ENCODE measurements around the gene SEC14L2. TPM values are rescaled to one million over a fixed set of nuclear protein-coding genes. Genes with fewer than 3 reads are reported as not detected.
A peak's percentile ranks its signal among the peaks of the same experiment; 100 is the strongest.

SEC14L2 gene
- total and polyA plus RNA-seq, 10 of the 15 experiments (the other 5 are each of a cell fraction or from before 2014, with no cell fraction given) = 0.08 to 4.0 (median 0.48) TPM

- no peak for DNase-seq (ENCODE audit: low read depth, low spot score)
- BruUV-seq (replicated peaks) = no TSS peak
- WGBS (ENCODE audit: insufficient coverage, insufficient replicate concordance, low lambda C conversion rate, missing lambda C conversion rate) = 88% methylated on average over 8 of the region's 8 CpGs
- H3K9ac ChIP-seq (ENCODE audit: control insufficient read depth, insufficient read depth, low read length) = peak overlapping the region; percentile 87
- H3K79me2 ChIP-seq (ENCODE audit: control insufficient read depth, insufficient read depth, low read length) = peaks cover 43% of the 10 kb centered on the region
- no peaks in the 10 kb centered on the region for H3K9me3 ChIP-seq (replicated peaks; ENCODE audit: control insufficient read depth, insufficient read depth, low read length)
- no peaks in the 10 kb centered on the region for H4K20me1 ChIP-seq (ENCODE audit: control insufficient read depth, insufficient read depth)
- peaks cover 0 to 17% of the 10 kb centered on the region in 2 experiments; a peak in 1 of 4 replicates for H3K36me3 ChIP-seq (ENCODE audit: control insufficient read depth in 2 of 2, insufficient read depth in 2 of 2, low read length in 1 of 2)
- ChIA-PET CTCF (interaction anchor here (0.7 to 7.5 kb wide), 11 partner anchors 9 to 185 kb away, joined by 3 to 172 read pairs (median 7); partner anchors contain the start of genes CASTOR1, SEC14L2 and TCN2), SMC1A (ENCODE audit: uncharacterized antibody, unreplicated experiment) (interaction anchor here (0.5 to 6.0 kb wide), 15 partner anchors 9 to 169 kb away, joined by 3 to 69 read pairs (median 4); partner anchors contain the start of genes RNF215 and SEC14L2), RAD21 (ENCODE audit: unreplicated experiment) (interaction anchor here (1.1 to 7.3 kb wide), 3 partner anchors 19 to 133 kb away, joined by 3 to 137 read pairs (median 64); partner anchors contain the start of genes CASTOR1, RNF215 and SEC14L2), POLR2A (interaction anchor here (0.7 to 6.4 kb wide), 7 partner anchors 11 to 114 kb away, joined by 4 to 60 read pairs (median 13); partner anchors contain the start of genes SEC14L2 and TBC1D10A)
- H3K4me2 ChIP-seq (ENCODE audit: control insufficient read depth, insufficient read depth) = peak overlapping the region; percentile 83
- peaks cover 22% of the 10 kb centered on the region for H3K4me1 ChIP-seq (ENCODE audit: control insufficient read depth, insufficient read depth, low read length)
- H2AFZ ChIP-seq (ENCODE audit: control insufficient read depth, low read depth, low read length) = no peak overlapping the region
- ATAC-seq = no peak
- no peaks in the 10 kb centered on the region for H3K27me3 ChIP-seq (replicated peaks in 1 of 2; ENCODE audit: control insufficient read depth in 2 of 2, insufficient read depth in 2 of 2, low read length in 1 of 2)
- peak overlapping the region; percentile 86 for H3K4me3 ChIP-seq
- intact Hi-C loops (cut with micrococcal nuclease; ENCODE audit: unreplicated experiment) = no loop called here
- TF ChIP-seq, protein P1, sequence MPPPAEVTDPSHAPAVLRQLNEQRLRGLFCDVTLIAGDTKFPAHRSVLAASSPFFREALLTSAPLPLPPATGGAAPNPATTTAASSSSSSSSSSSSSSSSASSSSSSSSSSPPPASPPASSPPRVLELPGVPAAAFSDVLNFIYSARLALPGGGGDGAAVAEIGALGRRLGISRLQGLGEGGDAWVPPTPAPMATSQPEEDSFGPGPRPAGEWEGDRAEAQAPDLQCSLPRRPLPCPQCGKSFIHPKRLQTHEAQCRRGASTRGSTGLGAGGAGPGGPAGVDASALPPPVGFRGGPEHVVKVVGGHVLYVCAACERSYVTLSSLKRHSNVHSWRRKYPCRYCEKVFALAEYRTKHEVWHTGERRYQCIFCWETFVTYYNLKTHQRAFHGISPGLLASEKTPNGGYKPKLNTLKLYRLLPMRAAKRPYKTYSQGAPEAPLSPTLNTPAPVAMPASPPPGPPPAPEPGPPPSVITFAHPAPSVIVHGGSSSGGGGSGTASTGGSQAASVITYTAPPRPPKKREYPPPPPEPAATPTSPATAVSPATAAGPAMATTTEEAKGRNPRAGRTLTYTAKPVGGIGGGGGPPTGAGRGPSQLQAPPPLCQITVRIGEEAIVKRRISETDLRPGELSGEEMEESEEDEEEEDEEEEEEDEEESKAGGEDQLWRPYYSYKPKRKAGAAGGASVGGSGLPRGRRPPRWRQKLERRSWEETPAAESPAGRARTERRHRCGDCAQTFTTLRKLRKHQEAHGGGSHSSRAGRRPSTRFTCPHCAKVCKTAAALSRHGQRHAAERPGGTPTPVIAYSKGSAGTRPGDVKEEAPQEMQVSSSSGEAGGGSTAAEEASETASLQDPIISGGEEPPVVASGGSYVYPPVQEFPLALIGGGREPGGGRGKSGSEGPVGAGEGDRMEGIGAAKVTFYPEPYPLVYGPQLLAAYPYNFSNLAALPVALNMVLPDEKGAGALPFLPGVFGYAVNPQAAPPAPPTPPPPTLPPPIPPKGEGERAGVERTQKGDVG (CRISPR knock-in tag; IDR thresholded peaks at IDR 0.05) = no peak
- TF ChIP-seq ZZZ3 (IDR thresholded peaks at IDR 0.05; ENCODE audit: control insufficient read depth, insufficient read length, low read depth) = no peak
- no peak for TF ChIP-seq ZBTB40 (IDR thresholded peaks at IDR 0.05; ENCODE audit: borderline replicate concordance)
- TF ChIP-seq KAT2A (conservative IDR thresholded peaks at IDR 0.05; ENCODE audit: control insufficient read depth, low read depth, low read length) = no peak
- no peak for TF ChIP-seq CREM (IDR thresholded peaks at IDR 0.05; ENCODE audit: low read depth)
- TF ChIP-seq ETV6 (conservative IDR thresholded peaks at IDR 0.05 in 1 of 2, IDR thresholded peaks at IDR 0.05 in 1 of 2; ENCODE audit: borderline replicate concordance in 1 of 2, low read depth in 1 of 2) = no peak
- TF ChIP-seq PKNOX1 (IDR thresholded peaks at IDR 0.05) = 0 out of 2 replicates have a peak, but pooled peaks have one; percentile 20
- no peak for TF ChIP-seq PAX8 (IDR thresholded peaks at IDR 0.05)
- no peak for TF ChIP-seq MLLT1 (IDR thresholded peaks at IDR 0.05)
- TF ChIP-seq RUNX3 (IDR thresholded peaks at IDR 0.05; ENCODE audit: low read length) = 0 out of 2 replicates have a peak, but pooled peaks have one; percentile 5
- H3K27ac ChIP-seq (ENCODE audit: control insufficient read depth, insufficient read depth) = peak overlapping the region; percentile 91
- in situ Hi-C loops (cut with MboI) = no loop called here
- FAIRE-seq = no peak
Measured at GRCh38 chr22:30421695-30422480, 25.1 kb downstream of the SEC14L2 start.

All from GM12878 (cell line).